Tibial artery (tissue), 4 donors: ENCODE results near the gene DEK.

Experiments
- DNase-seq, 2 donors: peaks; one replicate each; pipeline ENCODE4 v3.0.0-alpha.2; 2019
- H3K27ac ChIP-seq, 2 donors: fragments of 200-600 bp; sonication (generic) in 1 of 2; 1 replicate in 1 of 2; 2 replicates in 1 of 2; pipeline ENCODE4 v1.5.1; 2018 to 2019; ENCODE audit warnings: mild to moderate bottlenecking in 1 of 2
- H3K27me3 ChIP-seq, 2 donors: fragments of 200-600 bp; sonication (generic) in 1 of 2; one replicate each; pipeline versions ENCODE4 v1.5.1 to v1.6.0; 2016 to 2019
- H3K36me3 ChIP-seq, 3 donors: fragments of 200-600 bp; sonication (generic) in 2 of 3; one replicate each; pipeline ENCODE4 v1.5.1; 2016 to 2019; ENCODE audit warnings: mild to moderate bottlenecking in 2 of 3
- H3K4me1 ChIP-seq, 4 donors: fragments of 200-600 bp; sonication (generic) in 2 of 4; 1 replicate in 3 of 4; 2 replicates in 1 of 4; pipeline ENCODE4 v1.5.1; 2016 to 2019
- H3K4me3 ChIP-seq, 2 donors: fragments of 200-600 bp; sonication (generic) in 1 of 2; 1 replicate in 1 of 2; 2 replicates in 1 of 2; pipeline ENCODE4 v1.5.1; 2018 to 2019; ENCODE audit warnings: mild to moderate bottlenecking in 2 of 2
- H3K9me3 ChIP-seq, 3 donors: fragments of 200-600 bp; sonication (generic) in 1 of 3; one replicate each; pipeline ENCODE4 v1.5.1; 2016 to 2019
- intact Hi-C: fragments of 100-400 bp; cut with DNase I; formaldehyde crosslinking; loops from one replicate; pipeline ENCODE4 v1.15.0; 2023; ENCODE audit warnings: low total_unique reads
- TF ChIP-seq, protein P1 (sequence below), 2 experiments: fragments of 200-600 bp in 1 of 2; fragments of 450-650 bp in 1 of 2; IDR thresholded peaks; one replicate each; pipeline ENCODE4 v1.5.1; 2017 to 2019; ENCODE audit warnings: antibody characterized with exemption in 2 of 2, mild to moderate bottlenecking in 1 of 2, moderate library complexity in 1 of 2

The DEK gene

DNA sequence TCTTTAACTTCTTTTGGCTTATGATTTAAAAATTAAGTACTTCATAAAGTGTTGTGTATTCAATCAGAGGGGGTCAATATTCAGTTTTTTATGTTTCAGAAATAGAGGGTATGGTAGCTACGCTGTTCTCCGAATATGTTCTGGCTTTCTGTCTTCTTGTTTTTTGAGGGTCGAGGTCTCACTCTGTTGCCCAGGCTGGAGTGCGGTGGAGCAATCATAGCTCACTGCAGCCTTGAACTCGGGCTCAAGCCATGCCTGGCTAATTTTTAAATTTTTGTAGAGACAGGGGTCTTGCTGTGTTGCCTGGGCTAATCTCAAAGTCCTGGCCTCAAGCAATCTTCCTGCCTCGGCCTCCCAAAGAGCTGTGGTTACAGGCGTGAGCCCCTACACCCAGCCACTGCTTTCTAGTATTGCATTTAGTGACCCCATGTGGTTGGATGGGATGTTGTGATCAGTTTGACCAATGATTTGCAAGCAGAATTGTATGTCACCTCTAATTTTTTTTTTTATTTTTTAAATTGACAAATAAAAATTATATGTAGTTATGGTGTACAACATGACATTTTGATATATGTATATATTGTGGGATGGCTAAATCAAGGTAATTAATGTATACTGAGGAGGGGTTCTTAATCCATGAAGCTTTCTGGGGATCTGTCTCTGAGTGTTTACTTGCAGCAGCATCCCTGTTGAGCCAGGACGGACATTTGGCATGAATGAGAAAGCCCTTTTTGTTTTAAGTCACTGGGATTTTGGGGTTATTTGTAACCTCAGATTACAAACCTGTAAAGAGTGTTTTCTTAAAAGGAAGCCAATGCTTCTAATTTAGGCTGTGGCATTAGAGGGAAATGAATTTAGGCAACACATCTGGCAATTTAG is 38.5 kb upstream of the DEK start:
- Histone ChIP-seq H3K36me3 (no peaks in the 10 kb centered on the region), H3K27ac (no peak overlapping the region), H3K9me3 (no peaks in the 10 kb centered on the region), H3K4me3 (no peak overlapping the region), H3K27me3 (no peaks in the 10 kb centered on the region), H3K4me1 (no peaks in the 10 kb centered on the region)
- no peak for DNase-seq
- TF ChIP-seq, protein P1, sequence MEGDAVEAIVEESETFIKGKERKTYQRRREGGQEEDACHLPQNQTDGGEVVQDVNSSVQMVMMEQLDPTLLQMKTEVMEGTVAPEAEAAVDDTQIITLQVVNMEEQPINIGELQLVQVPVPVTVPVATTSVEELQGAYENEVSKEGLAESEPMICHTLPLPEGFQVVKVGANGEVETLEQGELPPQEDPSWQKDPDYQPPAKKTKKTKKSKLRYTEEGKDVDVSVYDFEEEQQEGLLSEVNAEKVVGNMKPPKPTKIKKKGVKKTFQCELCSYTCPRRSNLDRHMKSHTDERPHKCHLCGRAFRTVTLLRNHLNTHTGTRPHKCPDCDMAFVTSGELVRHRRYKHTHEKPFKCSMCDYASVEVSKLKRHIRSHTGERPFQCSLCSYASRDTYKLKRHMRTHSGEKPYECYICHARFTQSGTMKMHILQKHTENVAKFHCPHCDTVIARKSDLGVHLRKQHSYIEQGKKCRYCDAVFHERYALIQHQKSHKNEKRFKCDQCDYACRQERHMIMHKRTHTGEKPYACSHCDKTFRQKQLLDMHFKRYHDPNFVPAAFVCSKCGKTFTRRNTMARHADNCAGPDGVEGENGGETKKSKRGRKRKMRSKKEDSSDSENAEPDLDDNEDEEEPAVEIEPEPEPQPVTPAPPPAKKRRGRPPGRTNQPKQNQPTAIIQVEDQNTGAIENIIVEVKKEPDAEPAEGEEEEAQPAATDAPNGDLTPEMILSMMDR (IDR thresholded peaks at IDR 0.05), result no peak
- intact Hi-C loops, result no loop called here

DNA sequence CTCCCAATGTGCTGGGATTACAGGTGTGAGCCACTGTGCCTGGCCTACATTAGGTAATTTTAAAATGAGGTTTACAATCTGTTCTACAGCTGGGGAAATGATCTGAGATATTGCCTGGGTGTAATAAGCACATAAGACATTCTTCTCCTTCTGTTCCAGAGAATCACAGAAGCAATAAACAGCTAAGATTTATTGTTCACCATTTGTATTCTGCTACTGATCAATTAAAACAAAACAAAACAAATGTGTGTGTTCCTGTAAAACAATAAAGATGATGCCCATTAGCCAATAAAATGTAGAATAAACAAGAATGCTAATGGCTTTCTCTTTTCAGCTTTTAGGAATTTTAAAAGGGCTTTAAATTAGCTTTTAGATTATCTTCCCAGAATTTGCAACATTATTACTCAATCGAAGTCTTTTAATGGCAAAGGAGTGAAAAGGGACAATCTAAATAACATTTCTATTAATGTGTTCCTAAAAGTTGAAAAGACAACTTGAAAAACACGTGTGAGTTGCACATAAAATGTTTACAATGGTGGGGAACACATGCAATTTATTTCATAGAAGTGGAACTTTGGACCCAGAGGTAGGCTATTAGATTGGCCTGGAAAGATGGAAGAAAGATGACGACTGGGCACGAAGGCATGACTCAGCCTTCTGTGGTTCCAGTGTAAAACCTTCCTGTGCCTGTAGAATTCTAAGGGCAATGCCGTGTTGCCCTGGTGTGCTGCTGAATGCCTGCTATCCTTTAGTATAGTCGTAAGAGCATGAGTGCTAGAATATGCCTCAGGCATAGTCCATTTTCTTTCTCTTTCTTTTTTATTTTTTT is 29.0 kb upstream of the DEK start:
- no peak for DNase-seq

DNA sequence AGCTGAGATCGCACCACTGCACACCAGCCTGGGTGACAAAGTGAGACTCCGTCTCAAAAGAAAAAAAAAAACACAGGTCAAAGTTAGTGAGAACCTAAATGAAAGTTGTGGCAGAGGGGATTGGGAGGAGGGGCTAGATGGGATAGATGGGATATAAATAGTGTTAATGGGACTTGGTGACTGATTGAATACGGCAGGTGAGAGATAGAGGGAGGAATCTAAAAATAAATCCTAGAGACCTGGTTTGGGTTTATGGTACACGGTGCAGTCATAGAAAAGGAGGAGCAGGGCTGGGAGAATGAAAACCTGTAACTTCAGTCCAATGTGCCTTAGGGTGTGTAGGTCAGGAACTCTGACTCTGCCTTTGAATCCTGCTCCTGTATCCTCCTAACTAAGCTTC is 25.0 kb upstream of the DEK start:
- Histone ChIP-seq H3K4me1 (no peaks in the 10 kb centered on the region), H3K4me3 (no peak overlapping the region), H3K9me3 (no peaks in the 10 kb centered on the region), H3K27me3 (peaks cover 0 to 2% of the 10 kb centered on the region in 2 donors), H3K36me3 (no peaks in the 10 kb centered on the region), H3K27ac (no peak overlapping the region)
- intact Hi-C loops, result no loop called here
- no peak for DNase-seq
- TF ChIP-seq, protein P1 (IDR thresholded peaks at IDR 0.05), result no peak

More for the DNA sequence above, 29.0 kb upstream of the DEK start:
- Histone ChIP-seq H3K27me3 (no peaks in the 10 kb centered on the region), H3K27ac (no peak overlapping the region), H3K36me3 (no peaks in the 10 kb centered on the region), H3K9me3 (no peaks in the 10 kb centered on the region), H3K4me1 (no peaks in the 10 kb centered on the region), H3K4me3 (no peak overlapping the region)
- TF ChIP-seq, protein P1 (IDR thresholded peaks at IDR 0.05), result no peak
- intact Hi-C loops, result no loop called here

DNA sequence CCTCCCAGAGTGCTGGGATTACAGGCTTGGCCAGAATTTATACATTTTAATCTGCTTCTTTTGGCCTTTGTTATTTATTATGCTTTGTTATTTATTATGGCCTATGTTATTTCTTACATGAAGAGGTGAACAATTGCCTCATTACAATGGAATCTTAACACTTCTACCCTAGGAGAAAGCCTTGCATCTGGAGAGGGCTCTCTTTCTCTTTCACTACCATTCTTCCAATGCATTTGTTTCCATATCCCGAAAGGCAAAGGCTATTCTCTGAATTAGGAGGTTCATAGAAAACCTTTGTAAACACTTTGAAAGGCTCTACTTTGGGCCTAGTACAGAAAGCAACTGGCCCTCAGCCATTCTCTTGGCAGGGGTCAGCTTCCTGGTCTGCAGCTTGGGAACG is 19.9 kb upstream of the DEK start:
- Histone ChIP-seq H3K27me3 (peaks cover 0 to 12% of the 10 kb centered on the region in 2 donors), H3K4me1 (peaks cover 0 to 14% (median 0%) of the 10 kb centered on the region in 4 donors), H3K36me3 (no peaks in the 10 kb centered on the region), H3K9me3 (no peaks in the 10 kb centered on the region), H3K4me3 (no peak overlapping the region), H3K27ac (no peak overlapping the region)
- intact Hi-C loops, result no loop called here
- DNase-seq, result no peak
- TF ChIP-seq, protein P1 (IDR thresholded peaks at IDR 0.05), result no peak

DNA sequence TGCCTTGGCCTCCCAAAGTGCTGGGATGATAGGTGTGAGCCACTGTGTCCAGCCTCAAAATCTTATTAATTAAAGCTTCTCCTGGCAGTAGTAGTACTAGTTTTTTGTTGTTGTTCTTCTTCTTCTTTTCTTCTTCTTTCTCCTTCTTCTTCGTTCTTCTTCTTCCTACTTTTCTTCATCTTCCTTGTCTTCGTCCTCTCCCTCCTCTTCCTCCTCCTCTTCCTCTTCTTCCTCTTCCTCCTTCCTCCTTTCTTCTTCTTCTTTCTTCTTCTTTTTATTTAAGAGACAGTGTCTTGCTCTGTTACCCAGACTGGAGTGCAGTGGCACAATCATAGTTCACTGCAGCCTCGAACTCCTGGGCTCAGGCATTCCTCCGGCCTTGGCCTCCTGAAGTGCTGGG is 17.2 kb upstream of the DEK start:
- TF ChIP-seq, protein P1 (IDR thresholded peaks at IDR 0.05), result no peak
- Histone ChIP-seq H3K27me3 (peaks cover 0 to 36% of the 10 kb centered on the region in 2 donors), H3K4me3 (no peak overlapping the region), H3K36me3 (no peaks in the 10 kb centered on the region), H3K27ac (no peak overlapping the region), H3K4me1 (peaks cover 0 to 23% (median 9%) of the 10 kb centered on the region in 4 donors), H3K9me3 (no peaks in the 10 kb centered on the region)
- no peak for DNase-seq
- intact Hi-C loops, result no loop called here
